ENCODE data around the gene TTLL13.

DNA sequence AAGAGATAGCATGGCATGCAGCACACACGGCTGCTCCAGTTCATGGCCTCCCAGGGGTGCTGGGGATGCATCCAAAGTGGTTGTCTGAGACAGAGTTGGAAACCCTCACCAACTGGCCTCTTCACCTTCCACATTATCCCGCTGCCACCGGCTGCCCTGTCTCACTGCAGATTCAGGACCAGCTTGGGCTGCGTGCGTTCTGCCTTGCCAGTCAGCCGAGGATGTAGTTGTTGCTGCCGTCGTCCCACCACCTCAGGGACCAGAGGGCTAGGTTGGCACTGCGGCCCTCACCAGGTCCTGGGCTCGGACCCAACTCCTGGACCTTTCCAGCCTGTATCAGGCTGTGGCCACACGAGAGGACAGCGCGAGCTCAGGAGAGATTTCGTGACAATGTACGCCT lies 20.4 kb upstream of the TTLL13 start:
- TF ChIP-seq, protein P1, sequence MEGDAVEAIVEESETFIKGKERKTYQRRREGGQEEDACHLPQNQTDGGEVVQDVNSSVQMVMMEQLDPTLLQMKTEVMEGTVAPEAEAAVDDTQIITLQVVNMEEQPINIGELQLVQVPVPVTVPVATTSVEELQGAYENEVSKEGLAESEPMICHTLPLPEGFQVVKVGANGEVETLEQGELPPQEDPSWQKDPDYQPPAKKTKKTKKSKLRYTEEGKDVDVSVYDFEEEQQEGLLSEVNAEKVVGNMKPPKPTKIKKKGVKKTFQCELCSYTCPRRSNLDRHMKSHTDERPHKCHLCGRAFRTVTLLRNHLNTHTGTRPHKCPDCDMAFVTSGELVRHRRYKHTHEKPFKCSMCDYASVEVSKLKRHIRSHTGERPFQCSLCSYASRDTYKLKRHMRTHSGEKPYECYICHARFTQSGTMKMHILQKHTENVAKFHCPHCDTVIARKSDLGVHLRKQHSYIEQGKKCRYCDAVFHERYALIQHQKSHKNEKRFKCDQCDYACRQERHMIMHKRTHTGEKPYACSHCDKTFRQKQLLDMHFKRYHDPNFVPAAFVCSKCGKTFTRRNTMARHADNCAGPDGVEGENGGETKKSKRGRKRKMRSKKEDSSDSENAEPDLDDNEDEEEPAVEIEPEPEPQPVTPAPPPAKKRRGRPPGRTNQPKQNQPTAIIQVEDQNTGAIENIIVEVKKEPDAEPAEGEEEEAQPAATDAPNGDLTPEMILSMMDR (IDR thresholded peaks at IDR 0.05), result no peak
- TF ChIP-seq POLR2A (IDR thresholded peaks at IDR 0.05) (no peak), POLR2AphosphoS5 (IDR thresholded peaks at IDR 0.05) (no peak), EP300 (IDR thresholded peaks at IDR 0.05) (no peak)

All from upper lobe of left lung (tissue), 4 donors.